GM18517 (cell line): ENCODE results near the gene SGMS1.
"Not testable (repeated sequence)": the region's sequence is repeated elsewhere in the genome, so short reads cannot be mapped to it uniquely, and the experiment has no call there.

Experiments
- ATAC-seq: cut with Tn5 transposase; IDR thresholded peaks from one replicate; pipeline ENCODE4 v1.9.1; 2021; ENCODE audit warnings: mild to moderate bottlenecking, moderate library complexity; ENCODE audit not compliant: unreplicated experiment

Gene SGMS1

DNA sequence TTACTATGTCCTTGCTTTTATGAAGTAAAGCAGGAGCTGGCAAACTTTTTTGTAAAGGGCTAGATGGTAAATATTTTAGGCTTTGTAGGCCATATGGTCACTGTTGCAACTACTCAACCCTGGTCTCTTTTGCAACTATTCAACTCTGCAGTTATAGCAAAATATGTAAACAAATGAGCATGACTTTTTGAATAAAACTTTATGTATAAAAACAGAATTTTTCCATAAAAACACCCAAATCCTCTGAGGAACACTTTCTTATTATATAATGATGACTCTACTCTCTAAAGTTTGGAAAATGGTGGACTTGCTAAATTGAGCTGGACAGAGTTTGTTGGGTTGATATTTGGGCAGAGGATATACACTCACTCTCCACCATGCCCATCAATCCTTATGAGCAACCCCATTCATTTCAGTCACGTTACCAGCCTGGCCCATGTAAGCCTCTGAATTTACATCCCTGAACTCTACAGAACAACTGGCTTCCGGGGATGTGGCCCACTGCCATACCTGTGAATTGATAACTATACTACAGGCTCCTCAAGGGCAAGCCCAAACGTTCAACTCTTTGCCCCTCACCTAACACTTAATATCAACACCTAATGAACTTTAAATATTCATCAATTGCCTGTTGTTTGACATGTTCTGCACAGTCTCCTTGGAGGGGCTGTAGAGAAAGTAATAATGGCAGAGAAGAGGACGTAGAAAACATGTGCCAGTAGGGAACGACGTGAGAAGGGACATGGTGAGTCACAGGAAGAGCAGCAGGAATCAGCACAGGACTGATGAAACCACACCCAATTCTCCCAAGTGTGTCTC, 37.6 kb downstream of the SGMS1 start:
- no peak for ATAC-seq

DNA sequence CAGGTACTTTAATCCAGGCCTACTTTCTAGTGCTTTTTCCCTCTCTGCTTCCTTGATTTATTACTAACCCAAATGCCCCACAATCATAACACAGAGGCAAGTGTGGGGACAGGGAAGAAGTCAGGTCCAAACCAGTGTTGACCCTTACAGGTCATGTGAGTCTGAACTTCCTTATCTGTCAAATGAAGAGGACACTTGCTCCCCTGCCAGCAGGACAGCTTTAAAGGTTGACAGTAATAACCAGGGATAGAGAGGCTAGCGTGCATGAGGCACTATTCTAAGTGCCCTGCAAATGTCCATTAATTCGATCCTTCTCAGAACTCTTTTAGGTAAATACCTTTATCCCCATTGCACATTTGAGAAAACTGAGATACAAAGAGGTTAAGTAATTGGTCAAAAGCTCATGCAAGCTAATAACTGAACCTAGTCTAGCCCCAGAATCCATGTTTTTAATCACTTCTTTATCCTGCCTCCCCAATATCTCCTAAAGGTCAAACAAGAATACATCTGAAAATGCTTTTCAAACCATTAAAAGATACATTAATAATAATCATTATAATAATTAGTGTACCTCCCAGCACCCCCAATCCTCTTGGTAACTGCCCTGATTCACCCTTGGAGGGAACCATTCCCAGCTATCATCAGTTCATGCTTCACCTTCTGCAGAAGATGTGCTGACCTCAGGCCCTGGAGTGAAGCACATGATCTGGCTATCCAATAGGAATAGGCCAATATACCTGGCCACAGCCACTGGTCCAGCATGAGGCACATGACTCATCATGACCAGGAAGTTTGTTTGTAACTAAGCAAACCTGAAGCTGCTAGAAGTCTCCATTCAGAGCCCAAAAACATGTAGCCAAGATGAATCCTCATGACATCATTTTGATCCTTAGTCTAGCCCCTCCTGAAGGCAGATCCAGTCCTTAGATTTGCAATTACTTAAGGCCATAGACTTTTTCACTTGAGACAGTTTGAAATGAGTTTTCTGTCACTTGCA, 40.7 kb downstream of the SGMS1 start:
- ATAC-seq, result no peak

DNA sequence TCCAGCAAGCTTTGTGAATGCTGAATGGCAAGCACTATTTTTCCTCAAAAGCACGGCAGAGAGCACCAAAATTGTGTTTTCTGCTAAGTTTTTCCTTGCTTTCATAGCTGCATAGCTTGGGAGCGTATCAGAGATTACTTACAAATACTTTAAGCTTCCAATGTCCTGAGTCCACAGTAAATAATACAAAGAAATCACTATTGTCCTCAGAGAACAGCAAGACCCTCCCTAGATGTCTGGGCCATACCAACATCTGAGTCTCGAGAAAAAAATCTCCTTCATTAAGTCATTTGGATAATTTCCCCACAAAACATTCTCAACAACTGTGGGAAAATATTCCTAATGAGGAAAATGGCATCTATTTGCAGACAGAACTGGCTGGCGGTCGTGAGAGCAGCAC, 41.7 kb downstream of the SGMS1 start:
- no peak for ATAC-seq

DNA sequence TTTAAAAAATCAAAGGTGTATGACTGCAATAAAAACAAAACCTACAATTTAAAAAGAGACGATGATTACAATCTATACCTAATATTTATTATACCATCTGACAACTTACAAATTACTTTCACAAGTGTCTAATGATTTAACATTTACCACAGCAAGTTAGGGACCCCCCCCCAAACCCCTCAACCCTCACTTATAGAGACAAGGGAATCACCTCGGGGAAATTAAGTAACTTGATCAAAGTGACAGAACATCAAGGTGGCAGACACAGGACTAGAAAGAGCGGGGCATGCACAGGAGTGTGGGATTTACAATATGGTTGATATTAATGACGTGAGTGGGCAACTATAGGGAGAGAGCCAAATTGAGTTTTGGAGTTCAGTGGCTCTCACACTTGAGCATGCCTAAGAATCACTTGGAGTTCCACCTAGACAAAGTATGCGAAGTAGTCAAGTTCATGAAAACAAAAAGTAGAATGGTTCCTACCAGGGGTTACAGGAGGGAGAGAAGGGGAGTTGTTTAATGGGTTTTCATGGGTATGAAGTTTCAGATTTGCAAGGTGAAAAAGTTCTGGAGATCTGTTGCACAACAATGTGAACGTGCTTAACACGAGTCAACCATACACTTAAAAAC, 43.4 kb downstream of the SGMS1 start:
- ATAC-seq, result no peak

DNA sequence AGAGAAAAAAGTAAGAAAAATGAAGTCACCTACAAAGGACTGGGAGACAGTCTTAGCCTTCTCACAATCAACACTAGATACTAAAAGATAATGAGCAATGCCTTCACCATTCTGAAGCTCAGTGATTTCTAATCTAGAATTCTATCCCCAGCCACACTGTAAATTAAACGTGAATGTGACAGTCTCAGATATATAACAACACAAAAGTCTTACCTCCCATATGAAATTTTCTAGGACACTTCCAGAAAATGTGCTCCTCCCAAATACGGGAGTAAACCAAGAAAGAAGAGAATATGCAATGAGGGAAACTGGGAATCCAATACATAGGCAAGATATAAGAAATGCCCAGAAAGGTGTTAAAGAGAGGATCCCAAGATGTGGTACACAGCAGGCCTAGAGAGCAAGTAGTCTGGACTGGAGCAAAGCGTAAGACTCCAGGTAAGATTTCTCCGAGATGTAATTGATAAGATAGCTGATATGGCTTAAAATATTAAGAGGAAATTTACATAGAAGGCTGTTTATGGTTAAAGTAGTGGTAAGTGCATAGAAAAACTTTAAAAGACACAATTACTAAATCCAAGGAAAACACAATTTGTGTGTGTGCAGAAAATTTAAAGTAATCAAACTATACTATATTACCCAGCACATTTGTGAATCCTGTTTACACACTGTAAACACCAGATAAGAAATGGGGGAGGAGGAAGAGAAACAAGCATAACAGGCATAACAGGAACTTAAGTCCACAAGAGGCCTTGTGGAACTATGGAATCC, 44.1 kb downstream of the SGMS1 start:
- no peak for ATAC-seq

DNA sequence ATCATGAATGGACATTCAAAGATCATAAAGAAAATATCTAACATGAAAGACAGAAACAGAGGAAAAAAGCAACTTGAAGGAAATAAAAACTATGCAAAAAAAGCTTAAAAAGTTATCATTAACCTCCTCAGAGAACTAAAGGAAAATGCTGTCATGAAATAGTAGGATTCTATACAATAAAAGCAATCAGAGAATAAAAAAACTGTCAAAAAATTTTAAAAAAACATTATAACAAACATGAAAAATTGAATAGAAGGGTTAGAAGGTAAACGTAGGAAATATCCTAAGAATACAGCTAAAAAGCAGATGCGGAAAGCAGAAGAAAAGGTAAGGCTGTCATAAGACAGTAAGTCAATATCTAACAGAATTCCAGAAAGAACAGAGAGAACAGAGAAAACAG, 44.8 kb downstream of the SGMS1 start:
- no peak for ATAC-seq

DNA sequence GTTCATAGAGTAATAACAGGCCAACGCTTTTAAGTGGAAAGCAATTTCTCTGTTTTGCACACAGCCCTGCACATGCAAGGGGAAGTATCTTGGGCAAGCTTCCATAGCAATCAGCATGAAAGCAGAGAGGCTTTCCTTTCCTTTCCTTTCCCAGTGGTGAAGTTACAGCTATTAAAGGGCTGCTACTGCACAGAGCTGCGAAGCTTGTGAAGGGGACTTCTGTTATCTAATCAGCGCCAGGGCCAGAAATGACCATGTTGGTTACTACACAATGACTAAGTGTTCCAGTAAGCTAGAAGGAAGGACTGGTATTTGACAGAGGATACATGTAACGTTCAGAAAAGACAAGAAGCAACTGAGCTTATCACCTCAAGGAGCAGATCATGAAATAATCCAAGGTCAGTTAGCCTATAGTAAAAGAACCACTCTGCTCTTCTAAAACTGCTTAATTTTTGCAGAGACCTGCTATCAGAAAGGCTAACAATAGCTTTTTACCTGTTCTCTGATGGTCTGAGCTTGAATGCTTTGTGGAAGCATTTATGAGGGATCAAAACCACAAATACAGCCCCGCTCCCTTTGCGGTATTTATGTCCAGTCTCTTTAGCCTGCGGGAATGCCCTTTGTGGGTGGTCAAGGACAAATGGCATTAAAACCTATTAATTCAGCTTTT, 45.9 kb downstream of the SGMS1 start:
- ATAC-seq, result no peak

DNA sequence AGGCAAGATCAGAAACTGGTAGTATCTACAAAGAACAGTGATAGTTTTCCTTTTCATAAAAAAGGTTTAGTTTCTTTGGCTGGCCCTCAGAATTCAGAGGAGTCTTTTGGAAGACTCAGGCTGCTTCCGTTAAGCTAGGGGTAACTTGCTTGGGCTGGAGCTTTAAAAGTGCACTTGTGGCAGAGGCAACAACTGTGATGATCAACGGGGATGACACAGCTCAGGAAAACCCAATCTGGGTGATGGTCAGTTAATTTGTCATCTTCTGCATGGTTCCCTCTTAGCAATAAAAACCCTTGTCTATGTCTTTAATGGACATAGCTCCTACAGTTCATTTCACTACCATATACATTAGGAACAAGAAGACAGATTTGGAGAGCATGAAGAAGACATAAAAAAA, 46.7 kb downstream of the SGMS1 start:
- no peak for ATAC-seq

DNA sequence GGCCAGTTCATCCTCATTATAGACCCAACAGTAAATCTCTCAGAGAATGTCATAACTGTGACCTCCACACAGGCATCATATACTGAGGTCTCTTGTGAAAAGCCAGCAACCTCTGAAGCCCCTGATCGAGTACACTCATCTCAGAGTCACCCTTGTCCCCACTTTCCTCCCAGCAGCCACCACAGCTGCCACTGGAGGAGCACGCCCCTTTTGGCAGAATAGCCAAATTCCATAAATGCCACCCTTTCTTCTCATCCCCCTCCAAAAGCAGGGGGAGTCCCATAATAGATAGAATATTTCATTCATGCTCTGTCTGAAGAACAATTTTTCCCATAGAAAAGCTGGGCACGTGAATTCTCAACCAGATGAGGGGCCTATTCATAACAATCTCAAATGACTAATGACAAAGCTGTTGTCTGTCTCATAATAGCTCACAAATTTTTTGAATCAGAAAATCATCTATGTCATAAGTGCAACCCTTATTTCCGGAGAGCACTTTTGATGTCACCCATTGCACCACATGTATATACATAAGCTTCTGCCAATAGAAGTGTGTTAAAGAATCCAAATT, 47.4 kb downstream of the SGMS1 start:
- no peak for ATAC-seq

DNA sequence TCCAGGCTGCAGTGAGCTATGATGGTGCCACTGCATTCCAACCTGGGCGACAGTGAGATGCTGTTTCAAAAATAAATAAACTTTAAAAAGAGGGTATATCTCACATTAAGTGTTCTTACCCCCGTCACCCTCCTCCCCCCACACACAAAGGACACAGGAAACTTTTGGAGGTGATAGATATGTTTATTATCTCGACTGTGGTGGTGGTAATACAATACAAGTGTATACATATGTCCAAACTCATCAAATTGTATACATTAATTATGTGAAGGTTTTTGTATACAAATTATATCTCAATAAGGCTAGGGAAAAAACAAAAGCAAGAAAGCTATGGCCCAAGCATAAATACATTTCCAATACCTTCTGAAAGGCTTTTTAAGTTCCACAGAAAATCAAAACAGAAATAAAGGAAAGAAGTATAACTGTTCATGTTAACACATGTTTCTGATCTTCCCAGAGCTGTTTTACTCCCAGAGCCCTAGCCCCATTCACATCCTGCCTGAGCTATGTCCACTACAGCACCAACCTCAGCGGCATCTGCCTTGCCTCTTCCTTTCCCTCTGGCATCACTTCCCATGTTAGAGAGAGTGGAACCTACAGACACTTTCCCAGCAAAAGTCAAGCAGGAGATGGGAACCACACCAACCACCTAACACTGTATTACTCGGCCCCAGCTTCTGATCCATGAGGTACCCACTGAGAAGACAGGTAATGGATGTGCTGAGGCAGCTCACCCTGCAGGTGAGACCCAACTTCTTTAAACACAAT, 48.1 kb downstream of the SGMS1 start:
- ATAC-seq, result no peak

DNA sequence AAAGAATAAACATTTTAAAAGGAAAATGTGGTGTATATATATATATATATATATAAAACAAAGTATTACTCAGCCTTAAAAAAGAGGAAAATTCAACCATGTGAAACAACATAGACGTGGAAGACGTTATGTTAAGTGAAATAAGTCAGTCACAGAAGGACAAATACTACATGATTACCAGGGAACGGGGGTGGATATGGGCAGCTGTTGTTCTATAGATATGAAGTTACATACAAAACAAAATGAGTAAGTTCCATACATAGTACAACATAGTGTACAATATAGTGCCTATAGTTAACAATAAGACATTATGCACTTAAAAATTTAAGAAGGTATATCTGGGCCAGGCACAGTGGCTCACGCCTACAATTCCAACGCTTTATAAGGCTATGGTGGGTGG, 48.8 kb downstream of the SGMS1 start:
- no peak for ATAC-seq

DNA sequence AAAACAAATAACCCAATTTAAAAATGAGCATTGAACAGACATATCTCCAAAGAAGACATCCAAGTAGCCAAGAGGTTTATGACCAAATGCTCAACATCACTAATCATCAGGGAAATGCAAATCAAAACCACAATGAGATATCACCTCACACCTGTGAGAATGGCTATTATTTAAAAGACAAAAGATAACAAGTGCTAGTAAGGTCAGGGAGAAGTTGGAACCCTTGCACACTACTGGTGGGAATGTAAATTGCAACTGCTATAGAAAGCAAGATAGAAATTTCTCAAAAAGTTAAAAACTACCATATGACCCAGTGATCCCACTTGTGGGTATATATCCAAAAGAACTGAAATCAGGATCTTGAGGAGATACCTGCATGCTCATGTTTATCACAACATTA, 49.5 kb downstream of the SGMS1 start:
- no peak for ATAC-seq

DNA sequence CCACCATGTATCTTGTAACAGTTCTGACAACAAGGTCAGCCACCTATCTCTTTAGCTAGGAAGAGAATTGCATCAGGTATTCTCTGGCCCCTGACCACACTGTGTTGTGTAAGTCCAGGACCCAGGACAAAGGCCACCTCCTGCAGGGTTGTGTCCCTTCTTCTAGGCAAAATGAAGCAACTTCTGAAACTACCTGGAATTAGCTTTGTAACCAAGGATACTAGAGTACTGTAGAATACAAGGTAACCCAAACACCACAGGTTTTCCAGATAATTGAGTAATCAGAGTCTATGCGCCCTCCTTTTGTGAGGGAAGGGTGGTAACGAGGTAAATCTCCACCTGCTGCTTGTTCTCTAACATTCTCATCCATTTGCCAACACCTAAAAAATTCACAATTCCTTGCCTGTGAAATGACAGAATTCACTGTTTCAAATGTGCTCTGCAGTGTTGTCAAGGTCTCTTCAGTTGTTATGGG, 51.7 kb downstream of the SGMS1 start:
- no peak for ATAC-seq

DNA sequence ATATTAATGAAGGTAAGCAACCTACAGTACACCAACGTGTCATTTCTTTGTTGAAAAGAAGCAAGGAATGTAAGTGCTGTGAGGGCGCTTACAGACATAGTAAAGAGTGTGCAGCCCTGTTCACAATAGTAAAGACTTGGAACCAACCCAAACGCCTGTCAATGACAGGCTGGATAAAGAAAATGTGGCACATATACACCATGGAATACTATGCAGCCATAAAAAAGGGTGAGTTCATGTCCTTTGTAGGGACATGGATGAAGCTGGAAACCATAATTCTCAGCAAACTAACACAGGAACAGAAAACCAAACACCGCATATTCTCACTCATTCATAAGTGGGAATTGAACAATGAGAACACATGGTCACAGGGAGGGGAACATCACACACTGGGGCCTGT, 55.0 kb downstream of the SGMS1 start:
- ATAC-seq, result not testable (repeated sequence)

DNA sequence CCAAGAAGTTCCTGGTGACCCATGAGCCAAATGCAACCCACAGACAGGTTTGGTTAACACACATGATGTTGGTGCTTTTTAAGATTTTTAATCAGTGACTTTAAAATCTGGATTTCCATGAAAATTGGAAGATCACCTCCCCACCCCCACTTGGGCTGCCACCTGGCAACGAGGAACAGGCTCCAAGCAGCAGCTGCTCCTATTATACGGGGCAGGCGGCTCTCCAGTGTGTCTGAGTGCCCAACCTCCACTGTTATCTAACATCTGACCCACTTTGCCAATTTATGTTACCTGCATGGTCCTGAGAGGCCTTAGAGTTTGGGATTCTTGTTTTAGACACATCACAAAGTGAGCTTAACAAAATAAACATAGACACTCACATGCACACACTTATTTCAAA, 56.4 kb downstream of the SGMS1 start:
- ATAC-seq, result no peak

DNA sequence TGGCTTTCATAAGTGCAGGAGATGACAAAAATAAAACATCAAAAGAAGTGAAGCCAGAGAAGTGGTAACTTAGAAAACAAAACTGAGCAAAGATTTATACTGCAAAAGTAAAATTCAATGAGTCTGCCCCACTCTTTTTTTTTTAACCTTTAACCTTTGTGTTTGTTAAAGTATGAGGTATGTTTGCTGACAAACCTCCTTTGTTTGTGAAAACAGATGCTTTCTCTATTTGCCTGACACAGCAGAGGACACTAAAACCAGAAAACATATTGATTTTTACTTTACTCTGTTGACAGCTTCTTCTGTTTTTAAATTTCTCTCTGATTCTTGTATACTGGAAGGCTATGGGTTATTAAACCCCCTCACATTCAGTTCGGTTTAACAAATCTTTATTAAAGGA, 57.6 kb downstream of the SGMS1 start:
- ATAC-seq, result no peak

DNA sequence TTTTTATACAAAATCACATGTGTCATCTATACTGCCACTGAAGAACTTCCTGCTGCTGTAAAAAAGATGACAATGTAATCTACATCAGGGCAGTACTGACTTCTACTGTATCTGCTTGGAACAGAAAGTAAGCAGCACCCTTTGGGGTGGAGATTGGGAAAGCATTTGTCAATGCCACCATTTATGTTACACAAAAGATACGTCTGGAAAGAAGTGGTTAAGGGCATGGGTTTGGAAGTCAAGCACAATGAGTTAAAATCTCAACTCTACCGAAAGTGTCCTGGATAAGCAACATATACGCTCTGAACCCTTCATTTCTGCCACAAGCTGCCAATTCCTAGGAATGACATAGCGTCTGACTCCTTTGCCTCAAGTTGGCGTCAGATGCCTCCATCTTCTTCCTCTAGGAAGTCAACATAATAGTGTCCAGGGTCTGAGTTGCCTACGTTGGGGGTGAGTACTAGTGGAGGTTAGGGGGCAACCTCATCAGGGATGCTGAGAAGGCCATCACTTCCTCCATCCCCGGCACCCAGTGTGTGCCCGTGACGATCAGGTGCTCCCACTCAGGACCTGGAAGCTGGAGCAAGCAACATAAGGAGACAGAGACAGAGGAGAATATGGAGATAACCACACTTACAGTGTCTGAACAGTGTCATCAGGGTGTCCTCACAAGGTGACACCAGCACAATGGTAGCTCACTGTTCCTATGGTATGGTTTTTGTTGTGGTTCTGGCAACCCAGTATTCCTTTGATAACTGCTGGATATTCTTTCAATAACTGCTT, 58.3 kb downstream of the SGMS1 start:
- ATAC-seq, result no peak

DNA sequence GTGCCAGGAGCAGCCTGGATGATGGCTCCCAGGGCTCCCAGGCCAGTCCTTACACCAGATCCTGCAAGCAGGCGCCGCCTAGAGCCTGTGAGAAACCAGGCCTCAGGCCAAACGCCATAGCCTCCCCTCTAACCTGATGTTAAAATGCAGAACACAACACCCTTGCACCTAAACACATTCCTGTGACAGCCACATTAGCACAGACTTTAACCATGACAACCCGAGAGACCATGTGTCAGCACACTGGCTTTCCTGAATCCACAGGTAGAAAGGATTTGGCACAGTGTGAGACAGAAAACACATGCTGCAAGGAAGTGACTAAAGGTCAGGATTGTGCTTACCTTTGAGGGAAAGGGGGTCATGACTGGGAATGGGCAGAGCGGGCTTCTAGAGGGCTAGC, 59.9 kb downstream of the SGMS1 start:
- no peak for ATAC-seq
